Neural progenitor cell (in vitro differentiated cells): ENCODE measurements around the gene GOSR2. TPM values are rescaled to one million over a fixed set of nuclear protein-coding genes. Genes with fewer than 3 reads are reported as not detected.

Experiments used
- DNase-seq: peaks from one replicate; pipeline ENCODE4 v3.0.0-alpha.2; 2016; ENCODE audit warnings: low spot score
- H2AFZ ChIP-seq: fragments of 200-600 bp; sonication (generic); replicated peaks from 2 replicates; pipeline ENCODE4 v1.6.1; 2016; ENCODE audit warnings: antibody characterized with exemption
- H3F3A ChIP-seq: fragments of 200-600 bp; sonication (generic); 2 replicates; pipeline ENCODE4 v1.6.1; 2016; ENCODE audit warnings: antibody characterized with exemption, low read depth
- H3K27ac ChIP-seq: fragments of 200-600 bp; sonication (generic); 2 replicates; pipeline ENCODE4 v1.5.1; 2016; ENCODE audit warnings: mild to moderate bottlenecking
- H3K27me3 ChIP-seq: fragments of 200-600 bp; sonication (generic); 2 replicates; pipeline ENCODE4 v1.6.1; 2016; ENCODE audit warnings: mild to moderate bottlenecking, moderate library complexity
- H3K36me3 ChIP-seq: fragments of 200-600 bp; sonication (generic); 2 replicates; pipeline ENCODE4 v1.5.1; 2016
- H3K4me1 ChIP-seq: fragments of 200-600 bp; sonication (generic); 2 replicates; pipeline ENCODE4 v1.6.1; 2016; ENCODE audit warnings: mixed run types
- H3K4me2 ChIP-seq: fragments of 200-600 bp; sonication (generic); 2 replicates; pipeline ENCODE4 v1.6.1; 2016
- H3K4me3 ChIP-seq: fragments of 200-600 bp; sonication (generic); 2 replicates; pipeline ENCODE4 v1.5.1; 2016
- H3K79me2 ChIP-seq: fragments of 200-600 bp; sonication (generic); 2 replicates; pipeline ENCODE4 v1.6.1; 2016; ENCODE audit warnings: low read depth
- H3K9ac ChIP-seq: fragments of 200-600 bp; sonication (generic); 2 replicates; pipeline ENCODE4 v1.6.1; 2016
- H3K9me3 ChIP-seq: fragments of 200-600 bp; sonication (generic); 2 replicates; pipeline ENCODE4 v1.5.1; 2016; ENCODE audit warnings: low read depth
- H4K20me1 ChIP-seq: fragments of 200-600 bp; sonication (generic); 2 replicates; pipeline ENCODE4 v1.6.1; 2016; ENCODE audit warnings: low read depth
- H3K27ac Mint-ChIP-seq: 3 replicates; pipeline ENCODE4 v1.8.0; 2021; ENCODE audit warnings: mixed read lengths
- H3K27me3 Mint-ChIP-seq: 2 replicates; pipeline ENCODE4 v1.8.0; 2022; ENCODE audit warnings: low read depth, mild to moderate bottlenecking, inconsistent platforms, moderate library complexity, mixed read lengths; ENCODE audit not compliant: insufficient read depth
- H3K36me3 Mint-ChIP-seq: 3 replicates; pipeline ENCODE4 v1.8.0; 2021; ENCODE audit warnings: mixed read lengths
- H3K4me1 Mint-ChIP-seq: 3 replicates; pipeline ENCODE4 v1.8.0; 2021; ENCODE audit warnings: mixed read lengths
- H3K4me3 Mint-ChIP-seq: 3 replicates; pipeline ENCODE4 v1.8.0; 2021; ENCODE audit warnings: mild to moderate bottlenecking, moderate library complexity, mixed read lengths
- H3K9me3 Mint-ChIP-seq: 3 replicates; pipeline ENCODE4 v1.8.0; 2020; ENCODE audit warnings: mixed read lengths
- EZH2 ChIP-seq: fragments of 200-600 bp; sonication (generic); IDR thresholded peaks from 2 replicates; pipeline ENCODE4 v1.6.1; 2017; ENCODE audit warnings: antibody characterized with exemption, mild to moderate bottlenecking, moderate library complexity
- EZH2phosphoT487 ChIP-seq: fragments of 200-600 bp; sonication (generic); IDR thresholded peaks from 2 replicates; pipeline ENCODE4 v1.6.1; 2017; ENCODE audit warnings: antibody characterized with exemption
- microRNA-seq: library from miRNA; unstranded; fragments of <30 nt; microRNA quantifications from one replicate; pipeline ENCODE4, GENCODE V29; 2016
- small RNA-seq: library from RNA; depleted of rRNA; stranded (forward); fragments of <200 nt; gene quantifications from one replicate; pipeline ENCODE3, GENCODE V24; 2015
- total RNA-seq: library from RNA; depleted of rRNA; stranded (reverse); fragments of >200 nt; gene quantifications from 2 replicates; pipeline ENCODE4 v1.2.3, GENCODE V29; 2015; ENCODE audit warnings: low replicate concordance
- TF ChIP-seq, protein P1 (sequence below): fragments of 200-600 bp; sonication (generic); IDR thresholded peaks from 2 replicates; pipeline ENCODE4 v1.5.1; 2017; ENCODE audit warnings: antibody characterized with exemption, mild to moderate bottlenecking

The GOSR2 gene
- total RNA-seq, 1 donor from 2014 or later = 33.6 TPM

DNA sequence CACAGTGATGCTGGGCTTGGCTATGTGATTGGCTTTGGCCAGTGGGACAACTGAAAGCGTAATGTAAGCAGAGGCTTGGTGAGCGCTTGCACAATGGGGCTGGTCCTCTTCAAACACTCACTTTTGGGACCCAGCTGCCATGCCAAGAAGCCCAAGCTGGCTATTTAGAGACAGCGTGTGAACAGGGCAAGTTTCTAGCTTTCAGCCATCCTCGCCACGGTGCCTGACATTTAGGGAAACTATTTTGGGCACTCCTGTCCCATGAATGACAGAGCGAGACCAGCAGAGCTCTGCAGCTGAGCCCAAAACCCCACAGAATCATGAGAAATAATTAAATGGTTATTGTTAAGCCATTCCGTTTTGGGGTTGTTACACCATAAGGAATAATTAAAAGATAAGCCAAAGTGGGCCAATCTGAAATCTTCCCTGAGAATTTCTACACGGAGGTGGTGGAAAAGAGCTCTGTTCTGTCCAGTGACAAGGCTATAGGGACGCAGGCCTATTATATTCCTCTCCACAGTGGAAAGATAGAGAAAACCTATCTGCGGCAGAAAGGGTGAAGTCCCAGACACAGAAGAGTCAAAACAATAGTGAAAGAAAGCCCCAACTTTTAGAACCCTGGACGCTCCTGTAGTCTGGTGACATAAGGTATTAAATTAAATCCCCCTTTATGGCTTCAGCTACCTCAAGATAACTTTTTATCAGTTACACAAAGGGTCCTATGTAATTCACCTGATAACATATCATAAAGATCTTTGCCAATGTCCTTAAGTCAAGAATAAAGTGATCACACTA, 66.9 kb downstream of the GOSR2 start:
- Histone ChIP-seq H3F3A (no peaks in the 10 kb centered on the region), H3K79me2 (no peaks in the 10 kb centered on the region), H3K9ac (no peak overlapping the region), H4K20me1 (no peaks in the 10 kb centered on the region), H3K27me3 (no peaks in the 10 kb centered on the region), H3K36me3 (no peaks in the 10 kb centered on the region), H3K4me3 (no peak overlapping the region), H2AFZ (no peak overlapping the region), H3K27ac (no peak overlapping the region), H3K9me3 (no peaks in the 10 kb centered on the region), H3K4me1 (no peaks in the 10 kb centered on the region), H3K4me2 (no peak overlapping the region)
- Mint-ChIP-seq H3K4me3 (no peak overlapping the region), H3K9me3 (no peaks in the 10 kb centered on the region), H3K4me1 (no peaks in the 10 kb centered on the region), H3K27ac (no peak overlapping the region), H3K27me3 (no peaks in the 10 kb centered on the region), H3K36me3 (no peaks in the 10 kb centered on the region)
- DNase-seq = no peak
- no peak for TF ChIP-seq EZH2phosphoT487
- TF ChIP-seq, protein P1, sequence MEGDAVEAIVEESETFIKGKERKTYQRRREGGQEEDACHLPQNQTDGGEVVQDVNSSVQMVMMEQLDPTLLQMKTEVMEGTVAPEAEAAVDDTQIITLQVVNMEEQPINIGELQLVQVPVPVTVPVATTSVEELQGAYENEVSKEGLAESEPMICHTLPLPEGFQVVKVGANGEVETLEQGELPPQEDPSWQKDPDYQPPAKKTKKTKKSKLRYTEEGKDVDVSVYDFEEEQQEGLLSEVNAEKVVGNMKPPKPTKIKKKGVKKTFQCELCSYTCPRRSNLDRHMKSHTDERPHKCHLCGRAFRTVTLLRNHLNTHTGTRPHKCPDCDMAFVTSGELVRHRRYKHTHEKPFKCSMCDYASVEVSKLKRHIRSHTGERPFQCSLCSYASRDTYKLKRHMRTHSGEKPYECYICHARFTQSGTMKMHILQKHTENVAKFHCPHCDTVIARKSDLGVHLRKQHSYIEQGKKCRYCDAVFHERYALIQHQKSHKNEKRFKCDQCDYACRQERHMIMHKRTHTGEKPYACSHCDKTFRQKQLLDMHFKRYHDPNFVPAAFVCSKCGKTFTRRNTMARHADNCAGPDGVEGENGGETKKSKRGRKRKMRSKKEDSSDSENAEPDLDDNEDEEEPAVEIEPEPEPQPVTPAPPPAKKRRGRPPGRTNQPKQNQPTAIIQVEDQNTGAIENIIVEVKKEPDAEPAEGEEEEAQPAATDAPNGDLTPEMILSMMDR = no peak
- no peak for TF ChIP-seq EZH2

DNA sequence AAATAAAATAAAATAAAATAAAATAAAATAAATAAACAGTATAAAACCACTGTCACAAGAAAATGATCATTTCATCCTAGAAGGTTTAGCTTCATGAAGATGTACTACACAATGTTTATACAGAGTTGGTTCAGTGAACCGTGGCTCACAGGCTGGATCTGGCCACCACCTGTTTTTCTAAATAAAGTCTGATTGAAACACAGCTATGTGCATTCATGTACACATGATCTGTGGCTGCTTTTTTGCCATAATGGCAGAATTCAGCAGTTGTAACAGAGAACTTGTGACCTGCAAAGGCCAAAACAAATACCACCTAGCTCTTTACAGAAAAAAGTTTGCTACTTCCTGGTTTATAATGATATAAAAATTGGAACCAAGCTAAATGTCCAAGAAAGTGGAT, 68.7 kb downstream of the GOSR2 start:
- peaks cover 2% of the 10 kb centered on the region for H3K36me3 Mint-ChIP-seq
- H3K79me2 ChIP-seq = no peaks in the 10 kb centered on the region
- TF ChIP-seq EZH2phosphoT487 = no peak
- no peak for TF ChIP-seq EZH2

More for the DNA sequence above, 68.7 kb downstream of the GOSR2 start:
- Histone ChIP-seq H4K20me1 (no peaks in the 10 kb centered on the region), H3K36me3 (no peaks in the 10 kb centered on the region), H3K9ac (no peak overlapping the region), H3K9me3 (no peaks in the 10 kb centered on the region), H3K4me3 (no peak overlapping the region), H3K4me1 (no peaks in the 10 kb centered on the region), H3K4me2 (no peak overlapping the region), H3K27ac (no peak overlapping the region), H2AFZ (no peak overlapping the region), H3F3A (no peaks in the 10 kb centered on the region), H3K27me3 (no peaks in the 10 kb centered on the region)
- H3K27ac Mint-ChIP-seq = no peak overlapping the region
- DNase-seq = no peak
- H3K9me3 Mint-ChIP-seq = no peaks in the 10 kb centered on the region
- no peaks in the 10 kb centered on the region for H3K27me3 Mint-ChIP-seq
- H3K4me3 Mint-ChIP-seq = no peak overlapping the region
- H3K4me1 Mint-ChIP-seq = peaks cover 5% of the 10 kb centered on the region

Small RNA genes within 50 kb of the gene (microRNA-seq; reads per million reads assigned to microRNA genes)
- gene MIR5089 = not detected

Small RNA genes within 50 kb of the gene (small RNA-seq; reads per million reads assigned to genes)
- gene MIR5089 (not detected), gene RNU6ATAC3P (not detected)

Other genes with a start within 250 kb of the GOSR2 start
- 1.1 and 1.7 TPM in 2 replicates for gene WNT3, start 104.5 kb upstream of the GOSR2 start, total RNA-seq
- 0.12 TPM in 1 of 2 replicates, not detected in the other for gene WNT9B, start 71.6 kb upstream of the GOSR2 start, total RNA-seq
- 0.65 TPM in 1 of 2 replicates, not detected in the other for gene RPRML, start 56.1 kb downstream of the GOSR2 start, total RNA-seq